Cardiac muscle cell (in vitro differentiated cells and primary cell): Measurements from ENCODE around the gene MAN1B1. TPM values are rescaled to one million over a fixed set of nuclear protein-coding genes. Genes with fewer than 3 reads are reported as not detected.

Source experiments
- DNase-seq, 2 donors: peaks; one replicate each; pipeline versions ENCODE4 v3.0.0 to v3.0.0-alpha.2; 2010 to 2017; ENCODE audit warnings: low read depth in 1 of 2, low spot score in 1 of 2
- H3K27ac ChIP-seq: fragments of 200-600 bp; sonication (generic); 2 replicates; pipeline ENCODE4 v1.5.1; 2016
- H3K27me3 ChIP-seq: fragments of 200-600 bp; sonication (generic); 2 replicates; pipeline ENCODE4 v1.6.0; 2016; ENCODE audit warnings: control low read depth
- H3K36me3 ChIP-seq: fragments of 200-600 bp; sonication (generic); 2 replicates; pipeline ENCODE4 v1.5.1; 2016; ENCODE audit warnings: control low read depth
- H3K4me1 ChIP-seq: fragments of 200-600 bp; sonication (generic); 2 replicates; pipeline ENCODE4 v1.8.1; 2017; ENCODE audit warnings: low read depth, mild to moderate bottlenecking, mixed run types
- H3K4me3 ChIP-seq: fragments of 200-600 bp; sonication (generic); 2 replicates; pipeline ENCODE4 v1.5.1; 2016; ENCODE audit warnings: mild to moderate bottlenecking
- H3K9me3 ChIP-seq: fragments of 200-600 bp; sonication (generic); 2 replicates; pipeline ENCODE4 v1.5.1; 2017; ENCODE audit warnings: low read depth, mild to moderate bottlenecking, control low read depth
- polyA plus RNA-seq: library from polyadenylated mRNA; unstranded; fragments of >200 nt; fragmentation: Nextera tagmentation; extraction: Ambion mirVana; gene quantifications from 2 replicates; pipeline ENCODE4 v1.2.1, GENCODE V29; 2016
- total RNA-seq: library from RNA; depleted of rRNA; stranded (reverse); fragments of >200 nt; gene quantifications from 2 replicates; pipeline ENCODE4 v1.2.3, GENCODE V29; 2016
- TF ChIP-seq, protein P1 (sequence below): IDR thresholded peaks from 2 replicates; pipeline ENCODE4 v1.5.1; 2012; ENCODE audit warnings: low read depth, mild to moderate bottlenecking, low read length

MAN1B1 gene
- total and polyA plus RNA-seq, 2 experiments from 2014 or later, result 67.6 to 73.3 TPM

DNA sequence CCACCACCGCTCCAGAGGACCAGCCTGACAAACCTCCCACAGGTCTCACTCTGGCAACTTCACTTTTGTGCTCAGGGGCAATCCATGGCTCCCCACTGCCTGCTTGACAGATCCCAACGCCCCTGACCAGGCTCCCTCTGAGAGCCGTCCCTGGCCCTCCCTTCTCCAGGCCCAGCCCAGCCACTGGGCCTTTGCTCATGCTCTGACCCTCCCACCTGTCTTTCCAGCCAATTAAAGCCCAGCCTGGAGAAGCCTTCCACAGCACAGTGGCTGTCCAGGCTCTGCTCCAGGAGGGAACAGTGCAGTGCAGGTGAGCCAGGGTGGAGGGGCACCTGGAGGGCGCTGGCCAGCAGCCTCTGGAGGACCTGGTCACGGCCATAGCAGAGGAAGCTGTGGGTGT is 36.2 kb upstream of the MAN1B1 start:
- Histone ChIP-seq H3K27ac (no peak overlapping the region), H3K27me3 (peaks cover 87% of the 10 kb centered on the region), H3K36me3 (no peaks in the 10 kb centered on the region), H3K4me3 (no peak overlapping the region), H3K4me1 (no peaks in the 10 kb centered on the region), H3K9me3 (no peaks in the 10 kb centered on the region)
- no peak for DNase-seq
- TF ChIP-seq, protein P1, sequence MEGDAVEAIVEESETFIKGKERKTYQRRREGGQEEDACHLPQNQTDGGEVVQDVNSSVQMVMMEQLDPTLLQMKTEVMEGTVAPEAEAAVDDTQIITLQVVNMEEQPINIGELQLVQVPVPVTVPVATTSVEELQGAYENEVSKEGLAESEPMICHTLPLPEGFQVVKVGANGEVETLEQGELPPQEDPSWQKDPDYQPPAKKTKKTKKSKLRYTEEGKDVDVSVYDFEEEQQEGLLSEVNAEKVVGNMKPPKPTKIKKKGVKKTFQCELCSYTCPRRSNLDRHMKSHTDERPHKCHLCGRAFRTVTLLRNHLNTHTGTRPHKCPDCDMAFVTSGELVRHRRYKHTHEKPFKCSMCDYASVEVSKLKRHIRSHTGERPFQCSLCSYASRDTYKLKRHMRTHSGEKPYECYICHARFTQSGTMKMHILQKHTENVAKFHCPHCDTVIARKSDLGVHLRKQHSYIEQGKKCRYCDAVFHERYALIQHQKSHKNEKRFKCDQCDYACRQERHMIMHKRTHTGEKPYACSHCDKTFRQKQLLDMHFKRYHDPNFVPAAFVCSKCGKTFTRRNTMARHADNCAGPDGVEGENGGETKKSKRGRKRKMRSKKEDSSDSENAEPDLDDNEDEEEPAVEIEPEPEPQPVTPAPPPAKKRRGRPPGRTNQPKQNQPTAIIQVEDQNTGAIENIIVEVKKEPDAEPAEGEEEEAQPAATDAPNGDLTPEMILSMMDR, result no peak

DNA sequence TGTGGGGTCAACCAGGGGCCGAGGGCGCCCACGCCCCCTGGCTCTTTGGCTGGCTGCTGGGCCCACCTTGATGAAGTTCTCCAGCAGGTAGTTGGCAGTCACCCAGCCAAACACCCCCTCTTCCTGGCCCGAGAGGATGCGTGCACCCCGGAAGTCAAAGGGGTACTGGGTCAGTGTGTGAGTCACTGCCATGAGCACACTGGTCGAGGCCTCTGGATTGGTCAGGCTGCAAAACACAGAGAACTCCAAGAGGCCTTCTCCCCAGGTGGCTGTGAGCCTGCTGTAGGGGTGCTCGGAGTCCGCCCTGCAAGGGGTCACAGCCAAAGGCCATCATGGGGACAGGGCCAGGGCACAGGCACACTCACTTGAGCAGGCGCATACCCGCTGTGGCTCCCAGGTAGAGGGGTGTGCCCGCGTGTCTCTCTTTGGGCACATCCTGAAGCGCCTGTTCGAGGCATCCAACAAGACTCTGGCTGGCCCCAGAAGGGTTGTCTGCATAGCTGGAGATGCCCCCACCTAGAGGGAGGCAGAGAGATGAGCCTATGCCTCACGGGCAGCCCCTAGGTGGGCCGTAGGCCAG is 35.5 kb upstream of the MAN1B1 start:
- Histone ChIP-seq H3K27ac (no peak overlapping the region), H3K4me3 (no peak overlapping the region), H3K27me3 (peaks cover 93% of the 10 kb centered on the region), H3K4me1 (no peaks in the 10 kb centered on the region), H3K36me3 (no peaks in the 10 kb centered on the region), H3K9me3 (no peaks in the 10 kb centered on the region)
- DNase-seq, result no peak
- TF ChIP-seq, protein P1, result no peak

DNA sequence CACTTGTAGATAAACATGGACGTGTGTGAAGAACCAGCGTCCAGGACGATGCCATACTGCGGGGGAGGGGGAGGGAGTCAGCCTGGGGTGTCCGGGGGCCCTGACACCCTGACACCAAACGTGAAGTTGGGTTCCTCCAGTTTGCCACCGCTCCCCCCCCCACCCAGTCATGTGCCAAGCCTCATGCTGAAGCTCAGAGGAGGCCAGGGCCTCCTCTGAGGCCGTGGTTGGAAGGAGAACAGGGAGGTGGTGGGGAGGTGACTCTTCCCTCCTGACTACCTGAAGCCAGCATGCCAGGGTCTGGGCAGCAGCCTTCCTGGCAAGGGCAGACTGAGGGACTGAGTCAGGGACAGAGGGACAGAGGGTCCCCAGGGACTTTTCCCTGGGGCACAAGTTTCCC is 34.5 kb upstream of the MAN1B1 start:
- Histone ChIP-seq H3K4me3 (no peak overlapping the region), H3K27me3 (peaks cover 95% of the 10 kb centered on the region), H3K9me3 (no peaks in the 10 kb centered on the region), H3K36me3 (no peaks in the 10 kb centered on the region), H3K27ac (no peak overlapping the region), H3K4me1 (no peaks in the 10 kb centered on the region)
- no peak for DNase-seq
- TF ChIP-seq, protein P1, result no peak

DNA sequence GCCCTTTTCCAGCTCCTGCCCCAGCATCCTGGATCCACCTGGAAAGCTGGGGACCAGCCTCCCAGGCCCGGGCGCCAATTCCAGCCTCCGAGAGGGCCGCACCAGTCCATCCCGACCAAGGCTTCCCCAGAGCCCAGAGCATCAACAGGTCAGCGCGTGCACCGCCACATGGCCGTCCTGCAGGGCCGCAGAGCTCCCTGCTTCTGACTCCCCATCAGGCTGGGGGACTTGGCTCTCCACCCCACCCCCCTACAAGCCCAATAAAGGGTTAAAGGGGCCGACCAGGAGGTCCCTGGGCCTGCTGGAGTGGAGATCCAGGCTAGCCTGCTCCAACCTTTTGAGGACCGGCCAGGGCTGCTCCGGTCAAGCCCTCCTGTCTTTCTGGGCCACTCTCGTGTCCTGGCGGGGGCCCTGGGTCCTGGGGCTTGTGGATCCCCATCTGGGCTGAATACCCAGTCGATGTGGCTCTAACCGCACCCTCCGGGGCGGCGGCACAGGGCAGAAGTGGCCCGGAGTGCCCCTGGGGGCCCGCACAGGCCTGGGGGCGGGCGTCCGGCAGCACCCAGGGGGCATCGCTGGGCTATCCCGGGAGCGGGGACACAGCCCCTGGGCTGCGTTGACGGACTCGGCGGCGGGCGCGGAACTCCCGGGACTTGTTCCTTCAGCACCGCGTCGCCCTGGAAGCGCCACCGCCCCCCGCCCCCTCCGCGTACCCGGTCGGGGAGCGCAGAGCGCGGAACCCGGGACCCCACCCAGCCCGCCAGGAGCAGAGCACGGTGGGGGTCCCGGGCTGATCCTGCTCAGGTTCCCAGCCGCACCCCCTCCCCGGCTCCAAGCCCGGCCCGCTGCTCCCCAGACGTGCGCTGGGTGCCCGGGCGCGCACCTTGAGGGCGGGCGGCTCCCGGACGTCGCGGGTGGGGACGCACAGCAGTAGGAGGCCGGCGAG is 33.5 kb upstream of the MAN1B1 start:
- TF ChIP-seq, protein P1, result no peak
- Histone ChIP-seq H3K9me3 (no peaks in the 10 kb centered on the region), H3K27me3 (peaks cover 89% of the 10 kb centered on the region), H3K4me1 (no peaks in the 10 kb centered on the region), H3K27ac (no peak overlapping the region), H3K4me3 (peak overlapping the region; percentile 27), H3K36me3 (no peaks in the 10 kb centered on the region)
- DNase-seq, result no peak

DNA sequence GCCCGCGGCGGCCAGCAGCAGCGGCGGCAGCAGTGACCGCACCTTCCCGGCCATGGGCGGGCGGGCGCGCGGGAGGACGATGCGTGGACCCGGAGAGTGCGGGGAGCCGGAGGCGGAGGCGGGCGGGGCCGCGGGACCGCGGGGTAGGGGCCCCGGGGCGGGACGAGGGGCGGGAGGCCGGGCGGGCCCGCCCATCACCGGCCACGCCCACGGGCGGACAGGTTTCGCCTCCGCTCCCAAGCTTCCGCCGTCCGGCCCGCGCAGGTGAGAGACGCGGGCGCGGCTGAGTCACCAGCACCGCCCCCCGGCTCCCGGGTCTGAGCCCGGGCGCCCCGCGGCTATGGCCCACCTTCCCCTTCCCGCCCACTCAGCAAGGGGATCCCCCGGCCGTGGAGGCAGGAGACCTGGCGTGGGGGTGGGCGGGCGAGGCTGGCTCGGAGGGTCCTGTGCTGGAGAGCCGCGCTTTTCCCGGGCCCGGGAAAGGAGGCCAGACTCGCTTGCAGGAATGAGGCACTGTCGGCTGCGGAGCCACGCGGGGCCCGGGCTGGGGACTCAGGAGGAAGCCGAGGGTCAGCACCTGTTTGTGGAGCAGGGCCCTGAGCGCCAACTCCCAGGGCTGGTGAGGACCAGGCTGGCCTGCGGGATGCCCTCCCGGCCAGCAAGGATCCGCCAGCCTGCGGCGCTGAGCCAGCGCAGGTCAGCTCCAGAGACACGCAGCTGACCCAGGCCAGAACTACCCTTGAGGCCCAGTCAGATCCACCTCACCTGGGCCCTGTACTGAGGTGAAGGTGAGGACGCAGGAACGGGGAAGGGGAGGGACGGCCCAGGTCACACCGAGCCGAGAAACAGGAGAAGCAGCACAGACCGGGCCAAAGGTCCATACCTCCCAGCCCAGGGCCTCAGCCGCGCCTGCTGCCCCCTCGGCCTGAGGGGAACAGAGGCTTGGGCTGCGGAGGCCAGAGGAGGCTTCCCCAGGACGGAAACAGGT is 32.5 kb upstream of the MAN1B1 start, which contains the start of gene ENTPD2:
Gene ENTPD2 (minus strand): TSS at position 118 of the 988 bp plus-strand sequence. CDS start 64 bp downstream, at position 54.
- Histone ChIP-seq H3K27me3 (peaks cover 84% of the 10 kb centered on the region), H3K27ac (no peak within 1 kb of the TSS), H3K9me3 (no peaks in the 10 kb centered on the region), H3K4me1 (no peaks in the 10 kb centered on the region), H3K4me3 (peak within 1 kb of the TSS; percentile 27), H3K36me3 (no peaks in the 10 kb centered on the region)
- no peak for DNase-seq
- TF ChIP-seq, protein P1, result no peak
